Keratinocyte (primary cell): Measurements from ENCODE around the gene ADAMTS9.

Experiments used
- CTCF ChIP-seq, 3 experiments: IDR thresholded peaks in 1 of 3; conservative IDR thresholded peaks in 1 of 3; optimal IDR thresholded peaks in 1 of 3; 2 replicates in 2 of 3; 3 replicates in 1 of 3; pipeline versions ENCODE3 to v1.5.1; 2011; ENCODE audit warnings: low read length in 3 of 3, mild to moderate bottlenecking in 3 of 3, moderate library complexity in 2 of 3, control low read depth in 1 of 3, inconsistent platforms in 1 of 3; ENCODE audit not compliant: insufficient read depth in 2 of 3; ENCODE audit errors: extremely low read depth in 1 of 3
- EZH2 ChIP-seq: IDR thresholded peaks from one replicate; pipeline ENCODE4 v1.6.1; 2012; ENCODE audit warnings: inconsistent platforms, mild to moderate bottlenecking, low read length, moderate library complexity

GRCh38 chr3:64495121-64495780, 192.5 kb downstream of the ADAMTS9 start:
- TF ChIP-seq CTCF (optimal IDR thresholded peaks at IDR 0.05 in 1 of 3, IDR thresholded peaks at IDR 0.05 in 1 of 3, conservative IDR thresholded peaks at IDR 0.05 in 1 of 3; ENCODE audit: extremely low read depth in 1 of 3, insufficient read depth in 2 of 3, low read length in 3 of 3) (no peak), EZH2 (no peak)
